HG02588 (cell line): Measurements from ENCODE around the gene FGD5.

Experiments
- ATAC-seq: cut with Tn5 transposase; IDR thresholded peaks from one replicate; pipeline ENCODE4 v1.9.1; 2021; ENCODE audit warnings: mild to moderate bottlenecking, moderate library complexity; ENCODE audit not compliant: unreplicated experiment

Gene FGD5

GRCh38 chr3:14847613-14848541 lies 29.1 kb downstream of the FGD5 start:
- no peak for ATAC-seq

- ATAC-seq = no peak
Observed at GRCh38 chr3:14848906-14849305, 30.1 kb downstream of the FGD5 start.

GRCh38 chr3:14849638-14850230 lies 31.0 kb downstream of the FGD5 start:
- ATAC-seq = no peak

GRCh38 chr3:14852058-14852594 lies 33.4 kb downstream of the FGD5 start:
- ATAC-seq = no peak

- no peak for ATAC-seq
Observed at GRCh38 chr3:14852717-14853116, 34.0 kb downstream of the FGD5 start.

GRCh38 chr3:14853271-14853951 lies 34.6 kb downstream of the FGD5 start:
- no peak for ATAC-seq

GRCh38 chr3:14857506-14857905 lies 38.7 kb downstream of the FGD5 start:
- no peak for ATAC-seq

- ATAC-seq = no peak
Observed at GRCh38 chr3:14858105-14858504, 39.3 kb downstream of the FGD5 start.

GRCh38 chr3:14859880-14860279 lies 41.1 kb downstream of the FGD5 start:
- no peak for ATAC-seq

- ATAC-seq = no peak
Observed at GRCh38 chr3:14861031-14861430, 42.3 kb downstream of the FGD5 start.

- no peak for ATAC-seq
Observed at GRCh38 chr3:14861446-14862302, 42.9 kb downstream of the FGD5 start.

- no peak for ATAC-seq
Observed at GRCh38 chr3:14862303-14862660, 43.5 kb downstream of the FGD5 start.

GRCh38 chr3:14862661-14863230 lies 44.0 kb downstream of the FGD5 start:
- no peak for ATAC-seq

- ATAC-seq = no peak
Observed at GRCh38 chr3:14863333-14864100, 44.8 kb downstream of the FGD5 start.

GRCh38 chr3:14864131-14864530 lies 45.4 kb downstream of the FGD5 start:
- ATAC-seq = no peak

- ATAC-seq = no peak
Observed at GRCh38 chr3:14866627-14867026, 47.9 kb downstream of the FGD5 start.

GRCh38 chr3:14867936-14868570 lies 49.3 kb downstream of the FGD5 start:
- ATAC-seq = no peak

GRCh38 chr3:14869917-14870782 lies 51.4 kb downstream of the FGD5 start:
- no peak for ATAC-seq
